ENCODE results near the gene MAN1B1. TPM values are rescaled to one million over a fixed set of nuclear protein-coding genes. Genes with fewer than 3 reads are reported as not detected.

MAN1B1 gene
- total RNA-seq, 2 donors from 2014 or later: 67.4 to 107 TPM

GRCh38 chr9:137148661-137149060 lies 61.9 kb downstream of the MAN1B1 start:
- Histone ChIP-seq H3K9me3 (no peaks in the 10 kb centered on the region), H3K4me1 (replicated peaks) (no peaks in the 10 kb centered on the region), H3K36me3 (no peaks in the 10 kb centered on the region), H3K27ac (no peak overlapping the region), H3K4me3 (no peak overlapping the region), H3K27me3 (replicated peaks; ENCODE audit: insufficient read depth) (peaks cover 15% of the 10 kb centered on the region)
- WGBS: 79% methylated on average over 17 of the region's 19 CpGs
- no peak for DNase-seq (ENCODE audit: low spot score)
- TF ChIP-seq CTCF (IDR thresholded peaks at IDR 0.05) (no peak), POLR2AphosphoS5 (IDR thresholded peaks at IDR 0.05) (no peak), POLR2A (IDR thresholded peaks at IDR 0.05) (no peak)
- intact Hi-C loops (cut with DNase I): no loop called here

GRCh38 chr9:137149363-137149762 lies 62.6 kb downstream of the MAN1B1 start:
- Histone ChIP-seq H3K36me3 (no peaks in the 10 kb centered on the region), H3K27ac (no peak overlapping the region), H3K4me1 (replicated peaks) (no peaks in the 10 kb centered on the region), H3K9me3 (no peaks in the 10 kb centered on the region), H3K27me3 (replicated peaks; ENCODE audit: insufficient read depth) (peaks cover 15% of the 10 kb centered on the region), H3K4me3 (no peak overlapping the region)
- TF ChIP-seq POLR2A (IDR thresholded peaks at IDR 0.05) (no peak), CTCF (IDR thresholded peaks at IDR 0.05) (no peak), POLR2AphosphoS5 (IDR thresholded peaks at IDR 0.05) (no peak)
- DNase-seq (ENCODE audit: low spot score): no peak
- 76% methylated on average over 5 of the region's 5 CpGs for WGBS
- intact Hi-C loops (cut with DNase I): no loop called here

GRCh38 chr9:137149942-137150616 lies 63.3 kb downstream of the MAN1B1 start:
- TF ChIP-seq POLR2AphosphoS5 (IDR thresholded peaks at IDR 0.05): no peak
- TF ChIP-seq CTCF (IDR thresholded peaks at IDR 0.05): no peak
- TF ChIP-seq POLR2A (IDR thresholded peaks at IDR 0.05): no peak
- no peak for DNase-seq (ENCODE audit: low spot score)
- Histone ChIP-seq H3K9me3 (no peaks in the 10 kb centered on the region), H3K4me3 (no peak overlapping the region), H3K4me1 (replicated peaks) (no peaks in the 10 kb centered on the region), H3K36me3 (no peaks in the 10 kb centered on the region), H3K27ac (no peak overlapping the region), H3K27me3 (replicated peaks; ENCODE audit: insufficient read depth) (peaks cover 15% of the 10 kb centered on the region)
- intact Hi-C loops (cut with DNase I): no loop called here
- 68% methylated on average over 20 of the region's 20 CpGs for WGBS

GRCh38 chr9:137150617-137151457 lies 64.1 kb downstream of the MAN1B1 start:
- no peaks in the 10 kb centered on the region for H3K4me1 ChIP-seq (replicated peaks)
- TF ChIP-seq POLR2AphosphoS5 (IDR thresholded peaks at IDR 0.05) (no peak), POLR2A (IDR thresholded peaks at IDR 0.05) (no peak), CTCF (IDR thresholded peaks at IDR 0.05) (no peak)
- H3K36me3 ChIP-seq: no peaks in the 10 kb centered on the region
- no peak overlapping the region for H3K27ac ChIP-seq
- no peaks in the 10 kb centered on the region for H3K9me3 ChIP-seq
- H3K4me3 ChIP-seq: no peak overlapping the region
- 40% methylated on average over 34 of the region's 34 CpGs for WGBS
- H3K27me3 ChIP-seq (replicated peaks; ENCODE audit: insufficient read depth): peaks cover 12% of the 10 kb centered on the region
- DNase-seq (ENCODE audit: low spot score): no peak
- intact Hi-C loops (cut with DNase I): no loop called here

All from prostate gland (tissue), 2 donors.